Smooth muscle cell (in vitro differentiated cells): ENCODE results near the gene B3GALT6. TPM values are rescaled to one million over a fixed set of nuclear protein-coding genes. Genes with fewer than 3 reads are reported as not detected.

ENCODE experiments used
- DNase-seq: peaks from one replicate; lab custom pipeline; 2025; ENCODE audit not compliant: unreplicated experiment; lab: John Stamatoyannopoulos, UW
- H2AFZ ChIP-seq: fragments of 200-600 bp; sonication (generic); 2 replicates; pipeline ENCODE4 v1.6.0; 2016; ENCODE audit warnings: antibody characterized with exemption, low read depth, mild to moderate bottlenecking
- H3F3A ChIP-seq: fragments of 200-600 bp; sonication (generic); 2 replicates; pipeline ENCODE4 v1.6.0; 2017; ENCODE audit warnings: antibody characterized with exemption, low read depth
- H3K27ac ChIP-seq: fragments of 200-600 bp; sonication (generic); 2 replicates; pipeline ENCODE4 v1.5.1; 2016; ENCODE audit warnings: low read depth, mild to moderate bottlenecking
- H3K27me3 ChIP-seq: fragments of 200-600 bp; sonication (generic); 2 replicates; pipeline ENCODE4 v1.6.1; 2016; ENCODE audit warnings: low read depth, mild to moderate bottlenecking
- H3K36me3 ChIP-seq: fragments of 200-600 bp; sonication (generic); 2 replicates; pipeline ENCODE4 v1.5.1; 2016; ENCODE audit warnings: low read depth
- H3K4me1 ChIP-seq: fragments of 200-600 bp; sonication (generic); 2 replicates; pipeline ENCODE4 v1.5.1; 2016; ENCODE audit warnings: low read depth
- H3K4me2 ChIP-seq: fragments of 200-600 bp; sonication (generic); 2 replicates; pipeline ENCODE4 v1.6.0; 2016; ENCODE audit warnings: mild to moderate bottlenecking
- H3K4me3 ChIP-seq: fragments of 200-600 bp; sonication (generic); 2 replicates; pipeline ENCODE4 v1.5.1; 2016; ENCODE audit warnings: mild to moderate bottlenecking
- H3K79me2 ChIP-seq: fragments of 200-600 bp; sonication (generic); 2 replicates; pipeline ENCODE4 v1.6.0; 2016; ENCODE audit warnings: low read depth, mild to moderate bottlenecking
- H3K9ac ChIP-seq: fragments of 200-600 bp; sonication (generic); 2 replicates; pipeline ENCODE4 v1.6.0; 2016; ENCODE audit warnings: low read depth
- H3K9me3 ChIP-seq: fragments of 200-600 bp; sonication (generic); replicated peaks from 2 replicates; pipeline ENCODE4 v1.5.1; 2016; ENCODE audit warnings: low read depth
- H4K20me1 ChIP-seq: fragments of 200-600 bp; sonication (generic); 2 replicates; pipeline ENCODE4 v1.6.0; 2016; ENCODE audit warnings: low read depth
- WGBS: methylation state at CpG from one replicate; pipeline ENCODE4 v1.1.7; 2016; ENCODE audit warnings: low lambda C conversion rate; 5-methylcytosine and 5-hydroxymethylcytosine counted together
- polyA plus RNA-seq: library from polyadenylated mRNA; unstranded; fragments of >200 nt; fragmentation: Nextera tagmentation; extraction: Ambion mirVana; gene quantifications from 2 replicates; pipeline ENCODE4 v1.2.1, GENCODE V29; 2016
- total RNA-seq: library from RNA; depleted of rRNA; stranded (reverse); fragments of >200 nt; gene quantifications from 2 replicates; pipeline ENCODE4 v1.2.3, GENCODE V29; 2014
- TF ChIP-seq, protein P1 (sequence below): fragments of 200-600 bp; sonication (generic); IDR thresholded peaks from 2 replicates; pipeline ENCODE4 v1.5.1; 2017; ENCODE audit warnings: borderline replicate concordance, mild to moderate bottlenecking, antibody characterized with exemption; ENCODE audit not compliant: insufficient read depth, poor library complexity, severe bottlenecking

The B3GALT6 gene
- total and polyA plus RNA-seq, 2 experiments from 2014 or later, result 15.0 to 33.2 TPM

DNA sequence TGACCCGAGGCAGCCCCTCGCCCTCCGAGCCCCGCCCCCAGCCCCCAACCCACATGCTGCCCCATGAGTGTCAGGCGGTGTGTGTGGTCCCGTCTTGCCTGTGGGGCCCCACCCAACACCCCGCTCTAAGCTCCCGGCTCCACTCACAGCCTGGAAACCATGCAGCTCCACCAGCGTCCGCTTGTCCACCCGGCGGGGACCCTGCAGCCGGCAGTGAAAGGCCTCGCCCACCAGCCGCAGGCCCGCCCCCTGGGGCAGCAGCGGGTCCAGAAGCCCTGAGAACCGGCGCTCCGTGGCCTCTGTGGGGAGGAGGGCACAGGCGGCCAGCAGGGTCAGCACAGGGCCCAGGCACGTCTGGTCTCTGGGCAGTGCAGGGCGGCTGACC is 11.8 kb downstream of the B3GALT6 start:
- Histone ChIP-seq H3K4me1 (peaks cover 9% of the 10 kb centered on the region), H3K27me3 (no peaks in the 10 kb centered on the region), H3K4me3 (no peak overlapping the region), H3K36me3 (no peaks in the 10 kb centered on the region), H3K4me2 (no peak overlapping the region), H4K20me1 (peaks cover 17% of the 10 kb centered on the region), H3K9me3 (no peaks in the 10 kb centered on the region), H3K79me2 (no peaks in the 10 kb centered on the region), H3K9ac (no peak overlapping the region), H2AFZ (no peak overlapping the region), H3K27ac (no peak overlapping the region), H3F3A (no peaks in the 10 kb centered on the region)
- 77% methylated on average over 18 of the region's 23 CpGs for WGBS
- TF ChIP-seq, protein P1, sequence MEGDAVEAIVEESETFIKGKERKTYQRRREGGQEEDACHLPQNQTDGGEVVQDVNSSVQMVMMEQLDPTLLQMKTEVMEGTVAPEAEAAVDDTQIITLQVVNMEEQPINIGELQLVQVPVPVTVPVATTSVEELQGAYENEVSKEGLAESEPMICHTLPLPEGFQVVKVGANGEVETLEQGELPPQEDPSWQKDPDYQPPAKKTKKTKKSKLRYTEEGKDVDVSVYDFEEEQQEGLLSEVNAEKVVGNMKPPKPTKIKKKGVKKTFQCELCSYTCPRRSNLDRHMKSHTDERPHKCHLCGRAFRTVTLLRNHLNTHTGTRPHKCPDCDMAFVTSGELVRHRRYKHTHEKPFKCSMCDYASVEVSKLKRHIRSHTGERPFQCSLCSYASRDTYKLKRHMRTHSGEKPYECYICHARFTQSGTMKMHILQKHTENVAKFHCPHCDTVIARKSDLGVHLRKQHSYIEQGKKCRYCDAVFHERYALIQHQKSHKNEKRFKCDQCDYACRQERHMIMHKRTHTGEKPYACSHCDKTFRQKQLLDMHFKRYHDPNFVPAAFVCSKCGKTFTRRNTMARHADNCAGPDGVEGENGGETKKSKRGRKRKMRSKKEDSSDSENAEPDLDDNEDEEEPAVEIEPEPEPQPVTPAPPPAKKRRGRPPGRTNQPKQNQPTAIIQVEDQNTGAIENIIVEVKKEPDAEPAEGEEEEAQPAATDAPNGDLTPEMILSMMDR, result no peak
- DNase-seq, result no peak

GRCh38 chr1:1244192-1244811 is 12.3 kb downstream of the B3GALT6 start:
- TF ChIP-seq, protein P1, result no peak
- Histone ChIP-seq H4K20me1 (peaks cover 17% of the 10 kb centered on the region), H3K79me2 (no peaks in the 10 kb centered on the region), H3K27ac (no peak overlapping the region), H3F3A (no peaks in the 10 kb centered on the region), H2AFZ (no peak overlapping the region), H3K4me2 (no peak overlapping the region), H3K27me3 (no peaks in the 10 kb centered on the region), H3K4me1 (peaks cover 9% of the 10 kb centered on the region), H3K36me3 (no peaks in the 10 kb centered on the region), H3K9ac (no peak overlapping the region), H3K4me3 (no peak overlapping the region), H3K9me3 (no peaks in the 10 kb centered on the region)
- 93% methylated on average over 28 of the region's 30 CpGs for WGBS
- no peak for DNase-seq

GRCh38 chr1:1245178-1245816 is 13.3 kb downstream of the B3GALT6 start:
- no peak for DNase-seq
- no peaks in the 10 kb centered on the region for H3K27me3 ChIP-seq

More at GRCh38 chr1:1245178-1245816, 13.3 kb downstream of the B3GALT6 start:
- Histone ChIP-seq H3K9me3 (no peaks in the 10 kb centered on the region), H4K20me1 (peaks cover 17% of the 10 kb centered on the region), H3K79me2 (no peaks in the 10 kb centered on the region), H3F3A (no peaks in the 10 kb centered on the region), H3K4me1 (peaks cover 9% of the 10 kb centered on the region), H3K9ac (no peak overlapping the region), H3K36me3 (no peaks in the 10 kb centered on the region), H3K4me3 (no peak overlapping the region), H2AFZ (no peak overlapping the region), H3K27ac (no peak overlapping the region), H3K4me2 (no peak overlapping the region)
- 97% methylated on average over 18 of the region's 23 CpGs for WGBS
- TF ChIP-seq, protein P1, result no peak
